B cell (primary cell): ENCODE results near the gene TCEANC2.
"Not testable (repeated sequence)": the region's sequence is repeated elsewhere in the genome, so short reads cannot be mapped to it uniquely, and the experiment has no call there.

Source experiments
- EZH2 ChIP-seq: IDR thresholded peaks from 2 replicates; pipeline ENCODE4 v1.6.1; 2012; ENCODE audit warnings: borderline replicate concordance, low read depth, mild to moderate bottlenecking, moderate library complexity, low read length; ENCODE audit not compliant: insufficient read depth, poor library complexity, severe bottlenecking
- TF ChIP-seq, protein P1 (sequence below): fragments of 200-600 bp; IDR thresholded peaks from one replicate; pipeline ENCODE4 v1.8.0; 2022; ENCODE audit warnings: antibody characterized with exemption, mild to moderate bottlenecking

GRCh38 chr1:54104613-54105012, 51.2 kb downstream of the TCEANC2 start:
- TF ChIP-seq, protein P1, sequence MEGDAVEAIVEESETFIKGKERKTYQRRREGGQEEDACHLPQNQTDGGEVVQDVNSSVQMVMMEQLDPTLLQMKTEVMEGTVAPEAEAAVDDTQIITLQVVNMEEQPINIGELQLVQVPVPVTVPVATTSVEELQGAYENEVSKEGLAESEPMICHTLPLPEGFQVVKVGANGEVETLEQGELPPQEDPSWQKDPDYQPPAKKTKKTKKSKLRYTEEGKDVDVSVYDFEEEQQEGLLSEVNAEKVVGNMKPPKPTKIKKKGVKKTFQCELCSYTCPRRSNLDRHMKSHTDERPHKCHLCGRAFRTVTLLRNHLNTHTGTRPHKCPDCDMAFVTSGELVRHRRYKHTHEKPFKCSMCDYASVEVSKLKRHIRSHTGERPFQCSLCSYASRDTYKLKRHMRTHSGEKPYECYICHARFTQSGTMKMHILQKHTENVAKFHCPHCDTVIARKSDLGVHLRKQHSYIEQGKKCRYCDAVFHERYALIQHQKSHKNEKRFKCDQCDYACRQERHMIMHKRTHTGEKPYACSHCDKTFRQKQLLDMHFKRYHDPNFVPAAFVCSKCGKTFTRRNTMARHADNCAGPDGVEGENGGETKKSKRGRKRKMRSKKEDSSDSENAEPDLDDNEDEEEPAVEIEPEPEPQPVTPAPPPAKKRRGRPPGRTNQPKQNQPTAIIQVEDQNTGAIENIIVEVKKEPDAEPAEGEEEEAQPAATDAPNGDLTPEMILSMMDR = not testable (repeated sequence)
- TF ChIP-seq EZH2 = not testable (repeated sequence)
